Right kidney (tissue), 1 donor: Measurements from ENCODE around the gene PCDHA6.
"Not testable (repeated sequence)": the region's sequence is repeated elsewhere in the genome, so short reads cannot be mapped to it uniquely, and the experiment has no call there.

Experiments used
- DNase-seq: peaks from one replicate; pipeline ENCODE4 v3.0.0-alpha.2; 2016

The PCDHA6 gene

DNA sequence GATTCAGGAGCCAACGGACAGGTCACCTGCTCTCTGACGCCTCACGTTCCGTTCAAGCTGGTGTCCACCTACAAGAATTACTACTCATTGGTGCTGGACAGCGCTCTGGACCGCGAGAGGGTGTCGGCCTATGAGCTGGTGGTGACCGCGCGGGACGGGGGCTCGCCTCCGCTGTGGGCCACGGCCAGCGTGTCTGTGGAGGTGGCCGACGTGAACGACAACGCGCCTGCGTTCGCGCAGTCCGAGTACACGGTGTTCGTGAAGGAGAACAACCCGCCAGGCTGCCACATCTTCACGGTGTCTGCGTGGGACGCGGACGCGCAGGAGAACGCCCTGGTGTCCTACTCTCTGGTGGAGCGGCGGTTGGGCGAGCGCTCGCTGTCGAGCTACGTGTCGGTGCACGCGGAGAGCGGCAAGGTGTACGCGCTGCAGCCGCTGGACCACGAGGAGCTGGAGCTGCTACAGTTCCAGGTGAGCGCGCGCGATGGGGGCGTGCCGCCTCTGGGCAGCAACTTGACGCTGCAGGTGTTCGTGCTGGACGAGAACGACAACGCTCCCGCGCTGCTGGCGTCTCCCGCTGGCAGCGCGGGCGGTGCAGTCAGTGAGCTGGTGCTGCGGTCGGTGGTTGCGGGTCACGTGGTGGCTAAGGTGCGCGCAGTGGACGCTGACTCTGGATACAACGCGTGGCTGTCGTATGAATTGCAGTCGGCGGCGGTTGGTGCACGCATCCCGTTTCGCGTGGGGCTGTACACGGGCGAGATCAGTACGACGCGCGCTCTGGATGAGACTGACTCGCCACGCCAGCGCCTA lies 29.6 kb downstream of the PCDHA6 start:
- no peak for DNase-seq

DNA sequence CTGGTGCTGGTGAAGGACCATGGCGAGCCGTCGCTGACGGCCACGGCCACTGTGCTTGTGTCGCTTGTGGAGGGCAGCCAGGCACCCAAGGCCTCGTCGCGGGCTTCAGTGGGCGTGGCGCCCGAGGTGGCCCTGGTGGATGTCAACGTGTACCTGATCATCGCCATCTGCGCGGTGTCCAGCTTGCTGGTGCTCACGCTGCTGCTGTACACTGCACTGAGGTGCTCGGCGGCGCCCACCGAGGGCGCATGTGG lies 30.2 kb downstream of the PCDHA6 start:
- DNase-seq: no peak

DNA sequence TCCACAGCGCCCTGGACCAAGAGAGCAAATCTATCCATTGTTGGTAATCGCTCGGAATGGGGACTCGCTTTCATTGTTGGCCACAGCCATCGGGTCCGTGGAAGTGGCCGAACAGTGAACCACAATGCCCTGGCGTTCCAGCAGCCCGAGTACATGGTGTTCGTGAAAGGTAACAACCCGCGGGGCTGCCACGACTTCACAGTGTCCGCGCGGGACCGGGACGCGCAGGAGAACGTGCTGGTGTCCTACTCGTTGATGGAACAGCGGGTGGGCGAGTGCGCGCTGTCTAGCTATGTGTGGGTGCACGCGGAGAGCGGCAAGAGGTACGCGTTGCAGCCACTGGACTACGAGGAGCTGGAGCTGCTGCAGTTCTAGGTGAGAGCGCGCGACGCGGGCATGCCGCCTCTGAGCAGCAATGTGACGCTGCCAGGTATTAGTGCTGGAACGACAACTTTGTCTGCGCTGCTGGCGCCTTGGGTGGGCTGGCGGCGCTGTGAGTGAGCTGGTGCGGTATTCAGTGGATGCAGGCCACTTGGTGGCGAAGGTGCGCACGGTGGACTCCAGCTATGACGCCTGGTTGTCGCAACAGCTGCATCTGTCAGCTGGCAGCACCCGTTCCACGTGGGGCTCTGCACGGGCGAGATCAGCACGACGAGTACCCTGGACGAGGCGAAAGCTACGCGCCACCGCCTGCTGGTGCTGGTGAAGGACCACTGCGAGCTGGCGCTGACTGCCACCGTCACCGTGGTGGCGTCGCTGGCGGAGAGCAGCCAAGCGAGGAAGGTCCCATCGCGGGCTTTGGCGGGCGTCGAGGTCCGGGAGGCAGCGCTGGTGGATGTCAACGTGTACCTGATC lies 34.9 kb downstream of the PCDHA6 start:
- DNase-seq: no peak

DNA sequence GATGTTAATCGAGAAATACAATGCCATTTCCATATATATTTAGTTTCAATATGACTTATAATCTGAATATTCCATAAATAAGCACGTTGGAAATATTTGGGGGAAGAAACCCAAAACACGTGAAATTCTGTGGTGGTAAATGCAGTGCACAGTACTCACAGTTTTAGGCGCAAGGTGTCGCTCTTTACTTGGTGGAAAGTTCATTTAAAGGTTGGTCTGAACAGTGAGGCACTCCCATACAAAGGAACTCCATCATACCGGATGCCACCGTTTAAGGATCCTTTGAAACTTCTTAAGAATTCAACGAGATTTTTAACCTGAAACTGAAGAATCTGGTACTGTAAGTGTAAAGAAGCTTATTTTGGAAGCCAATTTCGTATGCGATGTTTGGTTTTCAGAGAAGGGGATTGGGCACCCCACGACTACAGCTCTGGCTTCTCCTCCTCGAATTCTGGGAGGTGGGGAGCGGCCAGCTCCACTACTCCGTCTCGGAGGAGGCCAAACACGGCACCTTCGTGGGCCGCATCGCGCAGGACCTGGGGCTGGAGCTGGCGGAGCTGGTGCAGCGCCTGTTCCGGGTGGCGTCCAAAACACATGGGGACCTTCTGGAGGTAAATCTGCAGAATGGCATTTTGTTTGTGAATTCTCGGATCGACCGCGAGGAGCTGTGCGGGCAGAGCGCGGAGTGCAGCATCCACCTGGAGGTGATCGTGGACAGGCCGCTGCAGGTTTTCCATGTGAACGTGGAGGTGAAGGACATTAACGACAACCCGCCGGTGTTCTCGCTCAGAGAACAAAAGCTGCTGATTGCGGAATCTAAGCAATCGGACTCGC lies 41.2 kb downstream of the PCDHA6 start, which contains the start of gene PCDHA11:
Gene PCDHA11 (plus strand): TSS at position 237 of the 834 bp plus-strand sequence. CDS start 147 bp downstream, at position 384.
- DNase-seq: no peak

DNA sequence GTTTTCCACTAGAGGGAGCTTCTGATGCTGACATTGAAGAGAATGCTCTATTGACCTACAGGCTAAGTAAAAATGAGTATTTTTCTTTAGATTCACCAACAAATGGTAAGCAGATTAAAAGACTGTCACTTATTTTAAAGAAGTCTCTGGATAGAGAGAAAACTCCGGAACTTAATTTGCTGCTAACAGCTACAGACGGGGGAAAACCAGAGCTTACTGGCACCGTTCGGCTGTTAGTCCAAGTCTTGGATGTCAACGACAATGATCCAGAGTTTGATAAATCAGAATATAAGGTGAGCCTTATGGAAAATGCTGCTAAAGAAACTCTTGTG lies 41.8 kb downstream of the PCDHA6 start:
- DNase-seq: no peak

DNA sequence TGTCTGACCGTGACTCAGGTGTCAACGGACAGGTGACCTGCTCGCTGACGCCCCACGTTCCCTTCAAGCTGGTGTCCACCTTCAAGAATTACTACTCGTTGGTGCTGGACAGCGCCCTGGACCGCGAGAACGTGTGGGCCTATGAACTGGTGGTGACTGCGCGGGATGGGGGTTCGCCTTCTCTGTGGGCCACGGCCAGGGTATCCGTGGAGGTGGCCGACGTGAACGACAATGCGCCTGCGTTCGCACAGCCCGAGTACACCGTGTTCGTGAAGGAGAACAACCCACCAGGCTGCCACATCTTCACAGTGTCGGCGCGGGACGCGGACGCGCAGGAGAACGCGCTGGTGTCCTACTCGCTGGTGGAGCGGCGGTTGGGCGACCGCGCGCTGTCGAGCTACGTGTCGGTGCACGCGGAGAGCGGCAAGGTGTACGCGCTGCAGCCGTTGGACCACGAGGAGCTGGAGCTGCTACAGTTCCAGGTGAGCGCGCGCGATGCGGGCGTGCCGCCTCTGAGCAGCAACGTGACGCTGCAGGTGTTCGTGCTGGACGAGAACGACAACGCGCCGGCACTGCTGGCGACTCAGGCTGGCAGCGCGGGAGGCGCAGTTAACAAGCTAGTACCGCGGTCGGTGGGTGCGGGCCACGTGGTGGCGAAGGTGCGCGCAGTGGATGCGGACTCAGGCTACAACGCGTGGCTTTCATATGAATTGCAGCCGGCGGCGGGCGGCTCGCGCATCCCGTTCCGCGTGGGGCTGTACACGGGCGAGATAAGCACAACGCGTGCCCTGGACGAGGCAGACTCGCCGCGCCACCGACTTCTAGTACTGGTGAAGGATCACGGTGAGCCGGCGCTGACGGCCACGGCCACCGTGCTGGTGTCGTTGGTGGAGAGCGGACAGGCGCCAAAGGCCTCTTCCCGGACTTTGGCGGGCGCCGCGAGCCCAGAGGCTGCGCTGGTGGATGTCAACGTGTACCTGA lies 42.8 kb downstream of the PCDHA6 start:
- no peak for DNase-seq

DNA sequence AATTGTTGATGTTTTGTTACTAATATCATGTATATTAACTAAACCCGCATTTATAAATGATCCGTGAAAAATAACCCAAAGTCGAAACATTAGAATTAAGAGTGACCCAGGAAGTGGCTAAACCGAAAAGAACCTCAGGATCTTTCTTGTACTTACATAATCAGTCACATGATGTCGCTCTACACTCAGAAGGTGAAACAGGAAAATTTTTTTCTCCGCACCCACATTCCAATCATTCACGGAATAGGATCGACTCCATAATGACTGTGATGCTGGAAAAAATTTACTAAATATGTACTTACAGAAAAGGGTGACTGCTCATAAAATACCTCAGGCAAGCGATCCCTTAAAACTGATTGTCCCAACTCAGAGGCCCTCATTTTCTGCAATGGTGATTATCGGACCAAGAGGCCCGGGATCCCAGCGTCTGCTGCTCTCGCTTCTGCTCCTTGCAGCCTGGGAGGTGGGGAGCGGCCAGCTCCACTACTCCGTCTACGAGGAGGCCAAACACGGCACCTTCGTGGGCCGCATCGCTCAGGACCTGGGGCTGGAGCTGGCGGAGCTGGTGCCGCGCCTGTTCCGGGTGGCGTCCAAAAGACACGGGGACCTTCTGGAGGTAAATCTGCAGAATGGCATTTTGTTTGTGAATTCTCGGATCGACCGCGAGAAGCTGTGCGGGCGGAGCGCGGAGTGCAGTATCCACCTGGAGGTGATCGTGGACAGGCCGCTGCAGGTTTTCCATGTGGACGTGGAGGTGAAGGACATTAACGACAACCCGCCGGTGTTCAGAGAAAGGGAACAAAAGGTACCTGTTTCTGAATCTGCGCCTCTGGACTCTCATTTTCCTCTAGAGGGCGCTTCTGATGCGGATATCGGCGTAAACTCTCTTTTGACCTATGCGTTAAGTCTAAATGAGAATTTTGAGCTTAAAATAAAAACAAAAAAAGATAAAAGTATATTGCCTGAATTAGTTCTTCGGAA lies 47.6 kb downstream of the PCDHA6 start, which contains the start of gene PCDHA12:
Gene PCDHA12 (plus strand): TSS at position 224 of the 981 bp plus-strand sequence. CDS start 165 bp downstream, at position 389.
- no peak for DNase-seq

DNA sequence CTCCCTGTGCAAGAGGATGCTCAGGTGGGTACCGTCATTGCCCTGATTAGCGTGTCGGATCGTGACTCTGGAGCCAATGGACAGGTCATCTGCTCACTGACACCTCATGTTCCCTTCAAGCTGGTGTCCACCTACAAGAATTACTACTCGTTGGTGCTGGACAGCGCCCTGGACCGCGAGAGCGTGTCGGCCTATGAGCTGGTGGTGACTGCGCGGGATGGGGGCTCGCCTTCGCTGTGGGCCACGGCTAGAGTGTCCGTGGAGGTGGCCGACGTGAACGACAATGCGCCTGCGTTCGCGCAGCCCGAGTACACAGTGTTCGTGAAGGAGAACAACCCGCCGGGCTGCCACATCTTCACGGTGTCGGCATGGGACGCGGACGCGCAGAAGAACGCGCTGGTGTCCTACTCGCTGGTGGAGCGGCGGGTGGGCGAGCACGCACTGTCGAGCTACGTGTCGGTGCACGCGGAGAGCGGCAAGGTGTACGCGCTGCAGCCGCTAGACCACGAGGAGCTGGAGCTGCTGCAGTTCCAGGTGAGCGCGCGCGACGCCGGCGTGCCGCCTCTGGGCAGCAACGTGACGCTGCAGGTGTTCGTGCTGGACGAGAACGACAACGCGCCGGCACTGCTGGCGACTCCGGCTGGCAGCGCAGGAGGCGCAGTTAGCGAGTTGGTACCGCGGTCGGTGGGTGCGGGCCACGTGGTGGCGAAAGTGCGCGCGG lies 48.9 kb downstream of the PCDHA6 start:
- not testable (repeated sequence) for DNase-seq

DNA sequence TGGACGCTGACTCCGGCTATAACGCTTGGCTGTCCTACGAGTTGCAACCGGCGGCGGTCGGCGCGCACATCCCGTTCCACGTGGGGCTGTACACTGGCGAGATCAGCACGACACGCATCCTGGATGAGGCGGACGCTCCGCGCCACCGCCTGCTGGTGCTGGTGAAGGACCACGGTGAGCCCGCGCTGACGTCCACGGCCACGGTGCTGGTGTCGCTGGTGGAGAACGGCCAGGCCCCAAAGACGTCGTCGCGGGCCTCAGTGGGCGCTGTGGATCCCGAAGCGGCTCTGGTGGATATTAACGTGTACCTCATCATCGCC lies 49.5 kb downstream of the PCDHA6 start:
- DNase-seq: no peak
